ENCODE measurements around the gene PLXNB1.

Gene PLXNB1

GRCh38 chr3:48472923-48473616 lies 43.2 kb upstream of the PLXNB1 start:
- no peaks in the 10 kb centered on the region for H3K9me3 ChIP-seq (ENCODE audit: insufficient read depth, low read depth, low read length)
- H3K4me3 ChIP-seq (ENCODE audit: low read length) = peak overlapping the region; percentile 76
- H3K9ac ChIP-seq (ENCODE audit: low read depth, low read length) = peak overlapping the region; percentile 83
- peak overlapping the region; percentile 88 for H3K27ac ChIP-seq (ENCODE audit: low read depth, low read length)
- H3K36me3 ChIP-seq (ENCODE audit: insufficient read depth, low read length) = peaks cover 20% of the 10 kb centered on the region
- H3K27me3 ChIP-seq (ENCODE audit: insufficient read depth, low read length) = no peaks in the 10 kb centered on the region
- WGBS = 3% methylated on average over 17 of the region's 17 CpGs
- peaks cover 18% of the 10 kb centered on the region for H3K4me1 ChIP-seq (ENCODE audit: insufficient read depth, low read length)

- peak overlapping the region; percentile 76 for H3K4me3 ChIP-seq (ENCODE audit: low read length)
- peak overlapping the region; percentile 88 for H3K27ac ChIP-seq (ENCODE audit: low read depth, low read length)
- no peaks in the 10 kb centered on the region for H3K27me3 ChIP-seq (ENCODE audit: insufficient read depth, low read length)
Measured at GRCh38 chr3:48472673-48472922, 42.7 kb upstream of the PLXNB1 start.

GRCh38 chr3:48470286-48470685 lies 40.4 kb upstream of the PLXNB1 start:
- H3K9me3 ChIP-seq (ENCODE audit: insufficient read depth, low read depth, low read length) = no peaks in the 10 kb centered on the region
- peaks cover 23% of the 10 kb centered on the region for H3K4me1 ChIP-seq (ENCODE audit: insufficient read depth, low read length)
- 83% methylated on average over 1 of the region's 1 CpG for WGBS
- no peak overlapping the region for H3K4me3 ChIP-seq (ENCODE audit: low read length)
- no peak overlapping the region for H3K9ac ChIP-seq (ENCODE audit: low read depth, low read length)
- H3K36me3 ChIP-seq (ENCODE audit: insufficient read depth, low read length) = peaks cover 35% of the 10 kb centered on the region
- H3K27me3 ChIP-seq (ENCODE audit: insufficient read depth, low read length) = no peaks in the 10 kb centered on the region
- no peak overlapping the region for H3K27ac ChIP-seq (ENCODE audit: low read depth, low read length)

More at GRCh38 chr3:48472673-48472922, 42.7 kb upstream of the PLXNB1 start:
- Histone ChIP-seq H3K4me1 (ENCODE audit: insufficient read depth, low read length) (peaks cover 18% of the 10 kb centered on the region), H3K9me3 (ENCODE audit: insufficient read depth, low read depth, low read length) (no peaks in the 10 kb centered on the region), H3K9ac (ENCODE audit: low read depth, low read length) (peak overlapping the region; percentile 83), H3K36me3 (ENCODE audit: insufficient read depth, low read length) (peaks cover 25% of the 10 kb centered on the region)
- WGBS = 11% methylated on average over 5 of the region's 5 CpGs

- H3K36me3 ChIP-seq (ENCODE audit: insufficient read depth, low read length) = peaks cover 38% of the 10 kb centered on the region
- H3K27ac ChIP-seq (ENCODE audit: low read depth, low read length) = no peak overlapping the region
- H3K9me3 ChIP-seq (ENCODE audit: insufficient read depth, low read depth, low read length) = no peaks in the 10 kb centered on the region
- H3K4me1 ChIP-seq (ENCODE audit: insufficient read depth, low read length) = peaks cover 17% of the 10 kb centered on the region
- no peak overlapping the region for H3K4me3 ChIP-seq (ENCODE audit: low read length)
- H3K27me3 ChIP-seq (ENCODE audit: insufficient read depth, low read length) = no peaks in the 10 kb centered on the region
- no peak overlapping the region for H3K9ac ChIP-seq (ENCODE audit: low read depth, low read length)
- 94% methylated on average over 28 of the region's 29 CpGs for WGBS
Measured at GRCh38 chr3:48469046-48469915, 39.4 kb upstream of the PLXNB1 start.

- H3K36me3 ChIP-seq (ENCODE audit: insufficient read depth, low read length) = peaks cover 38% of the 10 kb centered on the region
- H3K27ac ChIP-seq (ENCODE audit: low read depth, low read length) = no peak overlapping the region
- no peaks in the 10 kb centered on the region for H3K27me3 ChIP-seq (ENCODE audit: insufficient read depth, low read length)
- peaks cover 10% of the 10 kb centered on the region for H3K4me1 ChIP-seq (ENCODE audit: insufficient read depth, low read length)
- 93% methylated on average over 8 of the region's 8 CpGs for whole genome bisulfite sequencing
- no peak overlapping the region for H3K4me3 ChIP-seq (ENCODE audit: low read length)
- H3K9ac ChIP-seq (ENCODE audit: low read depth, low read length) = no peak overlapping the region
- no peaks in the 10 kb centered on the region for H3K9me3 ChIP-seq (ENCODE audit: insufficient read depth, low read depth, low read length)
Measured at GRCh38 chr3:48468329-48468731, 38.4 kb upstream of the PLXNB1 start.

- Histone ChIP-seq H3K4me1 (ENCODE audit: insufficient read depth, low read length) (peaks cover 9% of the 10 kb centered on the region), H3K9ac (ENCODE audit: low read depth, low read length) (no peak overlapping the region), H3K36me3 (ENCODE audit: insufficient read depth, low read length) (peaks cover 38% of the 10 kb centered on the region), H3K27ac (ENCODE audit: low read depth, low read length) (no peak overlapping the region), H3K9me3 (ENCODE audit: insufficient read depth, low read depth, low read length) (no peaks in the 10 kb centered on the region), H3K27me3 (ENCODE audit: insufficient read depth, low read length) (no peaks in the 10 kb centered on the region), H3K4me3 (ENCODE audit: low read length) (no peak overlapping the region)
- WGBS = 96% methylated on average over 7 of the region's 7 CpGs
Measured at GRCh38 chr3:48467473-48468267, 37.8 kb upstream of the PLXNB1 start.

GRCh38 chr3:48467110-48467454 lies 37.2 kb upstream of the PLXNB1 start:
- 95% methylated on average over 9 of the region's 9 CpGs for WGBS
- no peaks in the 10 kb centered on the region for H3K27me3 ChIP-seq (ENCODE audit: insufficient read depth, low read length)
- peak overlapping the region; percentile 99 for H3K27ac ChIP-seq (ENCODE audit: low read depth, low read length)
- H3K4me3 ChIP-seq (ENCODE audit: low read length) = no peak overlapping the region
- peak overlapping the region; percentile 87; the same call in 1 of the 2 replicates for H3K9ac ChIP-seq (ENCODE audit: low read depth, low read length)
- peaks cover 9% of the 10 kb centered on the region for H3K4me1 ChIP-seq (ENCODE audit: insufficient read depth, low read length)
- H3K9me3 ChIP-seq (ENCODE audit: insufficient read depth, low read depth, low read length) = no peaks in the 10 kb centered on the region
- H3K36me3 ChIP-seq (ENCODE audit: insufficient read depth, low read length) = peaks cover 38% of the 10 kb centered on the region

GRCh38 chr3:48466386-48467109 lies 36.7 kb upstream of the PLXNB1 start:
- Histone ChIP-seq H3K9me3 (ENCODE audit: insufficient read depth, low read depth, low read length) (no peaks in the 10 kb centered on the region), H3K36me3 (ENCODE audit: insufficient read depth, low read length) (peaks cover 38% of the 10 kb centered on the region), H3K27me3 (ENCODE audit: insufficient read depth, low read length) (no peaks in the 10 kb centered on the region), H3K9ac (ENCODE audit: low read depth, low read length) (peak overlapping the region; percentile 87), H3K27ac (ENCODE audit: low read depth, low read length) (peak overlapping the region; percentile 99), H3K4me3 (ENCODE audit: low read length) (no peak overlapping the region), H3K4me1 (ENCODE audit: insufficient read depth, low read length) (peaks cover 9% of the 10 kb centered on the region)
- 90% methylated on average over 19 of the region's 19 CpGs for WGBS

- peak overlapping the region; percentile 99 for H3K27ac ChIP-seq (ENCODE audit: low read depth, low read length)
- peaks cover 45% of the 10 kb centered on the region for H3K36me3 ChIP-seq (ENCODE audit: insufficient read depth, low read length)
- H3K4me3 ChIP-seq (ENCODE audit: low read length) = no peak overlapping the region
- peaks cover 9% of the 10 kb centered on the region for H3K4me1 ChIP-seq (ENCODE audit: insufficient read depth, low read length)
- H3K9me3 ChIP-seq (ENCODE audit: insufficient read depth, low read depth, low read length) = no peaks in the 10 kb centered on the region
- H3K9ac ChIP-seq (ENCODE audit: low read depth, low read length) = peak overlapping the region; percentile 87
- 62% methylated on average over 21 of the region's 21 CpGs for WGBS
- H3K27me3 ChIP-seq (ENCODE audit: insufficient read depth, low read length) = no peaks in the 10 kb centered on the region
Measured at GRCh38 chr3:48465531-48466378, 35.9 kb upstream of the PLXNB1 start.

GRCh38 chr3:48465237-48465530 lies 35.3 kb upstream of the PLXNB1 start:
- peaks cover 50% of the 10 kb centered on the region for H3K36me3 ChIP-seq (ENCODE audit: insufficient read depth, low read length)

More at GRCh38 chr3:48465237-48465530, 35.3 kb upstream of the PLXNB1 start:
- Histone ChIP-seq H3K27me3 (ENCODE audit: insufficient read depth, low read length) (no peaks in the 10 kb centered on the region), H3K27ac (ENCODE audit: low read depth, low read length) (peak overlapping the region; percentile 99; the same call in 1 of the 2 replicates), H3K9ac (ENCODE audit: low read depth, low read length) (peak overlapping the region; percentile 23; the same call in 1 of the 2 replicates), H3K4me1 (ENCODE audit: insufficient read depth, low read length) (peaks cover 9% of the 10 kb centered on the region), H3K4me3 (ENCODE audit: low read length) (no peak overlapping the region), H3K9me3 (ENCODE audit: insufficient read depth, low read depth, low read length) (no peaks in the 10 kb centered on the region)
- 69% methylated on average over 7 of the region's 7 CpGs for WGBS
